MCF 10A (cell line): ENCODE data around the gene ZBTB14. TPM values are rescaled to one million over a fixed set of nuclear protein-coding genes. Genes with fewer than 3 reads are reported as not detected.

Source experiments
- BruUV-seq: library from RNA; stranded (reverse); fragments of 400-500 nt; replicated peaks from 2 replicates; lab custom pipeline; 2021; lab: Mats Ljungman, UMichigan
- CTCF ChIA-PET: fragments of 300-600 bp; sonication (Branson Sonifier 250); formaldehyde crosslinking; extraction: SDS; loops from one replicate; lab custom pipeline; 2021; ENCODE audit warnings: antibody characterized with exemption, inconsistent platforms; lab: Yijun Ruan, JAX
- POLR2A ChIA-PET: fragments of 300-600, 350-650 bp; sonication (Branson Sonifier 250); formaldehyde crosslinking; extraction: SDS; loops from one replicate; lab custom pipeline; 2020; ENCODE audit warnings: antibody characterized with exemption, inconsistent platforms; lab: Yijun Ruan, JAX
- DNase-seq: peaks from one replicate; pipeline ENCODE4 v3.0.0-alpha.2; 2018; ENCODE audit not compliant: unreplicated experiment
- H3K27ac Mint-ChIP-seq: one replicate; pipeline ENCODE4 v1.8.0; 2022; ENCODE audit warnings: mild to moderate bottlenecking, low read depth, mixed read lengths; ENCODE audit not compliant: unreplicated experiment
- H3K27me3 Mint-ChIP-seq: one replicate; pipeline ENCODE4 v1.8.0; 2022; ENCODE audit warnings: mixed read lengths; ENCODE audit not compliant: insufficient read depth, unreplicated experiment
- H3K36me3 Mint-ChIP-seq: one replicate; pipeline ENCODE4 v1.8.0; 2022; ENCODE audit warnings: mild to moderate bottlenecking, moderate library complexity, mixed read lengths; ENCODE audit not compliant: insufficient read depth, unreplicated experiment
- H3K4me1 Mint-ChIP-seq: one replicate; pipeline ENCODE4 v1.8.0; 2022; ENCODE audit warnings: mixed read lengths; ENCODE audit not compliant: insufficient read depth, unreplicated experiment
- H3K4me3 Mint-ChIP-seq: one replicate; pipeline ENCODE4 v1.8.0; 2022; ENCODE audit warnings: mild to moderate bottlenecking, moderate library complexity, mixed read lengths; ENCODE audit not compliant: unreplicated experiment
- H3K9me3 Mint-ChIP-seq: one replicate; pipeline ENCODE4 v1.8.0; 2022; ENCODE audit warnings: mixed read lengths; ENCODE audit not compliant: unreplicated experiment
- intact Hi-C: fragments of 100-400 bp; cut with micrococcal nuclease; formaldehyde crosslinking; loops from 2 replicates; pipeline ENCODE4 v1.14.1; 2022
- total RNA-seq: library from RNA; stranded (reverse); gene quantifications from 2 replicates; pipeline ENCODE4 v1.2.3, GENCODE V29; 2022
- TF ChIP-seq, protein P1 (sequence below): fragments of 200-600 bp; IDR thresholded peaks from one replicate; pipeline ENCODE4 v1.8.0; 2022; ENCODE audit warnings: antibody characterized with exemption, mild to moderate bottlenecking; ENCODE audit not compliant: unreplicated experiment

Gene ZBTB14
- total RNA-seq, 1 experiment from 2014 or later = 7.3 TPM

DNA sequence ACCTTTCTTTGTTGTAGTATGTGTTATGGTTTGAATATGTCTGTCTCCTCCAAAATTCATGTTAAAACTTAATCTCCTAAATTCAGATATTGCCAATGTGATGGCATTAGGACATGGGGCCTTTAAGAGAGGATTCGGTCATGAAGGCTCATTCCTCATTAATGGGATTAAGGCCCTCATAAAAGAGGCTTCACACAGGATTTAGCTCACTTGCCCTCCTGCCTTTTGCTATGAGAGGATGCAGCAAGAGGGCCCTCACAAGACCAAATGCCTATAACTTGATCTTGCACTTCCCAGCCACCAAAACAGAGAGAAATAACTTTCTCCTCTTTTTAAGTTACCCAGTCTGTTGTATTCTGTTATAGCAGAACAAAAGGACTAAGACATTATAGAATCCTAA, 19.7 kb downstream of the ZBTB14 start:
- TF ChIP-seq, protein P1, sequence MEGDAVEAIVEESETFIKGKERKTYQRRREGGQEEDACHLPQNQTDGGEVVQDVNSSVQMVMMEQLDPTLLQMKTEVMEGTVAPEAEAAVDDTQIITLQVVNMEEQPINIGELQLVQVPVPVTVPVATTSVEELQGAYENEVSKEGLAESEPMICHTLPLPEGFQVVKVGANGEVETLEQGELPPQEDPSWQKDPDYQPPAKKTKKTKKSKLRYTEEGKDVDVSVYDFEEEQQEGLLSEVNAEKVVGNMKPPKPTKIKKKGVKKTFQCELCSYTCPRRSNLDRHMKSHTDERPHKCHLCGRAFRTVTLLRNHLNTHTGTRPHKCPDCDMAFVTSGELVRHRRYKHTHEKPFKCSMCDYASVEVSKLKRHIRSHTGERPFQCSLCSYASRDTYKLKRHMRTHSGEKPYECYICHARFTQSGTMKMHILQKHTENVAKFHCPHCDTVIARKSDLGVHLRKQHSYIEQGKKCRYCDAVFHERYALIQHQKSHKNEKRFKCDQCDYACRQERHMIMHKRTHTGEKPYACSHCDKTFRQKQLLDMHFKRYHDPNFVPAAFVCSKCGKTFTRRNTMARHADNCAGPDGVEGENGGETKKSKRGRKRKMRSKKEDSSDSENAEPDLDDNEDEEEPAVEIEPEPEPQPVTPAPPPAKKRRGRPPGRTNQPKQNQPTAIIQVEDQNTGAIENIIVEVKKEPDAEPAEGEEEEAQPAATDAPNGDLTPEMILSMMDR = no peak
- peaks cover 5% of the 10 kb centered on the region for H3K9me3 Mint-ChIP-seq
- no peaks in the 10 kb centered on the region for H3K4me1 Mint-ChIP-seq
- no peaks in the 10 kb centered on the region for H3K36me3 Mint-ChIP-seq
- DNase-seq = no peak
- intact Hi-C loops = no loop called here
- ChIA-PET POLR2A (no interaction called here), CTCF (no interaction called here)
- H3K27me3 Mint-ChIP-seq = no peaks in the 10 kb centered on the region
- no peak overlapping the region for H3K4me3 Mint-ChIP-seq
- no peak overlapping the region for H3K27ac Mint-ChIP-seq
- no TSS peak for BruUV-seq

DNA sequence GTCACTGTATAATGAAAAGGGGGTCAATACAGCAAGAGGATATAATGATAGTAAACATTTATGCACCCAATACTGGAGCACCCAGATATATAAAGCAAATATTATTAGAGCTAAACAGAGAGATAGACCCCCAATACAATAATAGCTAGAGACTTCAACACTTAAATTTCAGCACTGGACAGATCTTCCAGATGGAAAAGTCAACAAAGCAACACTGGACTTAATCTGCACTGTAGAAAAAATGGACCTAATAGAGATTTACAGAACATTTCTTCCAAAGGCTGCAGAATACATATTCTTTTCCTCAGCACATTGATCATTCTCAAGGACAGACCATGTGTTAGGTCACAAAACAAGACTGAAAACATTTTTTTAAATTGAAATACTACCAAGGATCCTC, 26.7 kb downstream of the ZBTB14 start:
- Mint-ChIP-seq H3K27me3 (no peaks in the 10 kb centered on the region), H3K36me3 (no peaks in the 10 kb centered on the region), H3K9me3 (peaks cover 33% of the 10 kb centered on the region), H3K27ac (no peak overlapping the region), H3K4me1 (no peaks in the 10 kb centered on the region), H3K4me3 (no peak overlapping the region)
- CTCF ChIA-PET = no interaction called here
- POLR2A ChIA-PET = interaction anchor here (0.7 kb wide), 1 partner anchor 223 kb away, joined by 4 read pairs; no protein-coding TSS in a partner anchor
- TF ChIP-seq, protein P1 = no peak
- DNase-seq = no peak
- intact Hi-C loops = no loop called here
- no TSS peak for BruUV-seq

DNA sequence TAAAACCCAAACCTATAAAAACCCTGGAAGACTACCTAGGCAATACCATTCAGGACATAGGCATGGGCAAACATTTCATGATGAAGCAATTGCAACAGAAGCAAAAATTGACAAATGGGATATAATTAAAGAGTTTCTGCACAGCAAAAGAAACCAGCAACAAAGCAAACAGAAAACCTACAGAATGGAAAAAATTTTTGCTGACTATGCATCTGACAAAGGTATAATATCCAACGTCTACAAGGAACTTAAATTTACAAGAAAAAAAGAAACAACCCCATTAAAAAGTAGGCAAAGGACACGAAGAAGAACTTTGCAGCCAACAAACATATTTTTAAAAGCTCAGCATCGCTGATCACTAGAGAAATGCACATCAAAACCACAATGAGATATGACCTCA, 28.8 kb downstream of the ZBTB14 start:
- no peak for DNase-seq
- ChIA-PET POLR2A (interaction anchor here (0.6 kb wide), 1 partner anchor 46 kb away, joined by 3 read pairs; no protein-coding TSS in a partner anchor), CTCF (no interaction called here)
- no TSS peak for BruUV-seq
- H3K36me3 Mint-ChIP-seq = no peaks in the 10 kb centered on the region
- TF ChIP-seq, protein P1 = no peak
- no peak overlapping the region for H3K27ac Mint-ChIP-seq
- intact Hi-C loops = no loop called here
- peaks cover 42% of the 10 kb centered on the region for H3K9me3 Mint-ChIP-seq
- H3K4me3 Mint-ChIP-seq = no peak overlapping the region
- H3K4me1 Mint-ChIP-seq = no peaks in the 10 kb centered on the region
- no peaks in the 10 kb centered on the region for H3K27me3 Mint-ChIP-seq

DNA sequence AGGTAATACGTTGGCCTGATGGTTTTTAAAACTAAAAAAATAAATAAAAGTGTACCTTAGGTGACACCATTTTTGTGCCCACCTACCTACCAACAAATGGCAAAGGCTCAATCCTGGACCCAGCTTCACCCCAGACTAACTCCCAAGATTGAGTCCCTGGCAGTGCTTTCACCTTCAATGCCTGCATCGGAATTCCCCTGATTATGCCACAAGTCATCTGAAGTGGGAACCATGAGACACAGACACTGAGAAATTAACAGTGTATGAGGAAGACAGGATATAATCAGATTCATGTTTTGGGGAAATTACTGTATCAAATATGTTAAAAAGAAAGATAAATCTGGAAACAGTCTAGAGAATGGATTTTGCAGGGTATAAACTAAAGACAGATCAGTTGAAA, 41.6 kb downstream of the ZBTB14 start:
- DNase-seq = no peak
- TF ChIP-seq, protein P1 = no peak
- Mint-ChIP-seq H3K4me1 (no peaks in the 10 kb centered on the region), H3K9me3 (no peaks in the 10 kb centered on the region), H3K4me3 (no peak overlapping the region), H3K36me3 (peaks cover 7% of the 10 kb centered on the region), H3K27me3 (peaks cover 11% of the 10 kb centered on the region), H3K27ac (no peak overlapping the region)
- intact Hi-C loops = no loop called here
- ChIA-PET CTCF (no interaction called here), POLR2A (no interaction called here)
- BruUV-seq = no TSS peak
